T-helper 1 cell treated with Interleukin-12 subunit alpha and Interleukin-12 subunit beta and Interleukin-4 antibody, amounts not matched to agents 30 ng/mL and 1 ng/mL, for 36 hours (primary cell): Measurements from ENCODE around the gene OR2J1. TPM values are rescaled to one million over a fixed set of nuclear protein-coding genes. Genes with fewer than 3 reads are reported as not detected.
"Not testable (repeated sequence)": the region's sequence is repeated elsewhere in the genome, so short reads cannot be mapped to it uniquely, and the experiment has no call there.

Experiments
- intact Hi-C: fragments of 100-400 bp; cut with micrococcal nuclease; formaldehyde crosslinking; loops from one replicate; pipeline ENCODE4 v1.15.1; 2024
- total RNA-seq: library from RNA; stranded (reverse); gene quantifications from 2 replicates; pipeline ENCODE4 v1.2.3, GENCODE V29; 2022

Gene OR2J1
- not detected in 2 replicates for total RNA-seq

GRCh38 chr6:29099190-29099589 lies at the start of gene OR2J1:
Gene OR2J1, plus strand, starts transcription at chr6:29099490. Its CDS starts 1,453 bp downstream, at chr6:29100943.
- intact Hi-C loops = no loop called here

- intact Hi-C loops = no loop called here
These were observed 47.6 kb upstream of the OR2J1 start for GRCh38 chr6:29051680-29052079.

DNA sequence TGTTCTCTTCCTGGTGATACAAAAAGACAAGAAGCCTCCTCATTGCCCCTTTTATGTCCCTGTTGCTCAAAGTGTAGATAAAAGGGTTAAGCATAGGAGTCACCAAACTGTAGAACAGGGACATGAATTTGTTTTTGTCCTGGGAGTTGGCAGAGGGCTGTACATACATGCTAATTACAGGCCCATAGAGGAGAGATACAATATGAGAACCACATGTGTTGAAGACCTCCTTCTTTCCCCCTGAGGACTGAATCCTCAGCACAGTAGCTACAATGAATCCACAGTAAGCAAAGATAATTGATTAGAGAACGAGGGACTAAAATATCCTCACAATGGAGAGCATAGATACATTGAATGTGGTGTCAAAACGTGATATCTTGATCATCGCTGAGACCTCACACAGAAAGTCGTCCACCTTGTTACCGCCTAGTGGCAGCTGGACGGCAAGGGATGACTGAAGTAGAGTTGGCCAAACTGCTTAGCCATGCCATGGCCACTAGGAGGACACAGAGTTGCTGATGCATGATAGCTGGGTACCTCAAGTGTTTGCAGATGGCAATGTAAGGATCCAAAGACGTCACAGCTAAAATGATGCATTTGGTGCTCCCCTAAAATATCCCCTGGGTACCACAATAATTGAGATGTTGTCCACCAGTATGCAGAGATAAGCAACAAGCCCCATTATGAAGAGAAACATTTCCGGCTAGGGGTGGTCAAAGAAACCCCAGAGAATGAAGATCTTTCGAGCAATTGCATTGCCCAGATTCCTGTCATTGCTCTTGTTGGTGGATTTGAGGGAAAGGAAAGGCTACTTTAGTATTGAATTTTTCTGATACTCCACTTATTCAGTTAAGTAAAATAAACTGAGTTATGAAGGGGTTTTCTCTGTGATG lies 27.2 kb upstream of the OR2J1 start:
- intact Hi-C loops = no loop called here

DNA sequence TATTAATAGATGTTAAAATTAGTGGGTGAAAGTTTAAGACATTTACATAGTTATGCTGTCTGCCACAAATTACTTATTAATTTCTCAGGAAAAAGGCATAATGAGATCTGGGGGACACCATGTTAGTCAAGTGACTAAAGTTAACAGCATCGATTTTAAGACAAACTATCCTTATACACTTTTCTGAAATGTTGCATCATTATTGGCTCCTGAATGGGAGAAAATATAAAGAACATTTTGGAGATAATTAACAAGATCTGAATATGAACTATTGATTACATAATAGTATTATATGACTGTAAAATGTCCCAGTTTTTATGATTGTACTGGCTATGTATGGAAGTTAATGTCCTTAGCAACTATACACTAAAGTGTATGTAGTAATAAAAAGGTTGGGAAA lies 20.1 kb upstream of the OR2J1 start:
- intact Hi-C loops = no loop called here

GRCh38 chr6:29081312-29081711 lies 18.0 kb upstream of the OR2J1 start:
- intact Hi-C loops = no loop called here

DNA sequence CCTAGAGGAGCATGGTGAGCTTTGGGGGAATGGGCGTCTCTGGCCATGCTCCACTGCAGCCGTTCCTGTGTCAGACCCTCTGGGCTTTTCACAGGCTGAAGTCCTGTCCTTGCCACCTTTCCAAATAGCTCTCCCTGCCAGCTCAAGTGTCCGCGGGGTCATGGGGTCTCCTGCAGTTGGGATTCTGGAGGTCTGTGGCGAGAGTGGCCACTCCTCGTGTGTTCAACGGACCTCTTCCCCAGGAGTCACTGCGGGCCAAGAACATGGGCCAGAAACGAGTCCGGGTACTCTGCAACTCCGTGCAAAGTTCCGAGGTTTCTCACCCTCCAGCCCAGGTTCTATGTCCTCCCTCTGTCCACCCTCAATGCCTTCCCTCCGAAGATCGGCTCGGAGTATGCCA lies 16.8 kb upstream of the OR2J1 start:
- intact Hi-C loops = no loop called here

- intact Hi-C loops = no loop called here
These were observed 12.1 kb upstream of the OR2J1 start, which contains the start of gene OR2B3 for GRCh38 chr6:29087213-29087612. Gene OR2B3, minus strand, starts transcription at chr6:29087313. Its CDS starts 65 bp downstream, at chr6:29087248.

DNA sequence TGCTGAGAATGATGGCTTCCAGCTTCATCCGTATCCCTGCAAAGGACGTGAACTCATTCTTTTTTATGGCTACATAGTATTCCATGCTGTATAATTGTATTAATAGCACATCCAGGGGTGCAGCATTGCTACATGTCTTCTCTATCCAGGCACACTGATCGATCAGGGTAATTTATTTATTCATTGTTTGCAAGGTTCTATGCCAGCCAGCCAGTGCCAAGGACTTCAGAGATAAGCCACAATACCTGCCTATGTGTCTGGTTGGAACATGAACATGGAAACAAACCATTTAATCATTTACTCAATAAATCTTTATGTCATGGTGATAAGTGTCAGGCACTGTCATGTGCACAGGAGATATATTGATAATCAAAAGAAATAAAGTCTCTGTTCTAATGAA lies 6.3 kb upstream of the OR2J1 start:
- intact Hi-C loops = no loop called here

DNA sequence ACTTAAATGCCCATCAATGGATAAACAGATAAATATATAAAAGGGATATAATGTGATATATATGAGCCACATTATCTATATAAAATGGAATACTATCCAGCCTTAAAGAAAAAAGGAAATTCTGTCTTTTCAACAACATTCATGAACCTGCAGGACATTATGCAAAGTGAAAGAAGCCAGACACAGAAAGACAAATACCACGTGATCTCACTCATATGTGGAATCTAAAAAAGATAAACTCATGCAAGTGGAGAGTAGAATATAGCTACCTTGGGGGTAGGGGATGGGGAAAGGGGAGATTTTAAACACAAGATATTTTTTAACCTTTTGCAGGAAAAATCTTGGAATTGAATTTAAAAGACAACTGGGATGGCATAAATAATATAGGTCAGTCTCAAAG lies 1.5 kb upstream of the OR2J1 start:
- intact Hi-C loops = no loop called here

DNA sequence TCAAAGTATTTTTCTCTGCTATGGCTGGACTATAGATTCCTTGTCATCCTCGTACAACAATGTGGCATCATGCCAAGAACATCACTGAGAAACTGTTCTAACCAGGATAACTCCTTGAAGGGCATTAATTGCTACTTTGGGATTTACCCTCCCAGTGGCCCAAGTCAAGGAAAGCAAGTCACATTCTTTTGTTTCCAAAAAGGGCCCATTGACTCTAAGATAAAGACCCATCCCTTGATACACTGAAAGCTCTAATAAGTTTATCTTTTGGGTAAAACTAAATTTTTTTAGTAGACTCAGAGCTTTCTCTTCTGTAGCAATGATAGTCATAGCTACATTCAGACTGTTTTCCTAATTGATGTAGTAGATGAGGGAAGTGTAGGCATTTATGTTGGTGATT lies 8.5 kb downstream of the OR2J1 start, which contains the start of gene OR2J3:
OR2J3 (plus strand) TSS at position 301 of the 400 bp plus-strand sequence. CDS start 3,833 bp downstream, outside the sequence.
- intact Hi-C loops = no loop called here

DNA sequence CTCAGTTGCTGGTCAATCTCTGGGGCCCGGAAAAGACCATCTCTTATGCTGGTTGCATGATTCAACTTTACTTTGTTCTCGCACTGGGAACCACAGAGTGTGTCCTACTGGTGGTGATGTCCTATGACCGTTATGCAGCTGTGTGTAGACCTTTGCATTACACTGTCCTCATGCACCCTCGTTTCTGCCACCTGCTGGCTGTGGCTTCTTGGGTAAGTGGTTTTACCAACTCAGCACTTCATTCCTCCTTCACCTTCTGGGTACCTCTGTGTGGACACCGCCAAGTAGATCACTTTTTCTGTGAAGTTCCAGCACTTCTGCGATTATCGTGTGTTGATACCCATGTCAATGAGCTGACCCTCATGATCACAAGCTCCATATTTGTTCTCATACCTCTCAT lies 12.8 kb downstream of the OR2J1 start:
- intact Hi-C loops = no loop called here

DNA sequence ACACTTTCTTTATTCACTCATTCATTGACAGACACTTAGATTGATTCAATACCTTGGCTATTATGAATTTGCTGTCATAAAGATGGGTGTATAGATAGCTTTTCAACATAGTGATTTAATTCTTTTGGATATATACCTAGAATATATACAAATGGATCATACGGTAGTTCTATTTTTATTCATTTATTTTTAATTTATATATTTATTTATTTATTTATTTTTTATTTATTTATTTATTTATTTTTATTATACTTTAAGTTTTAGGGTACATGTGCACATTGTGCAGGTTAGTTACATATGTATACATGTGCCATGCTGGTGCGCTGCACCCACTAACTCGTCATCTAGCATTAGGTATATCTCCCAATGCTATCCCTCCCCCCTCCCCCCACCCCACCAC lies 15.7 kb downstream of the OR2J1 start:
- intact Hi-C loops = not testable (repeated sequence)

DNA sequence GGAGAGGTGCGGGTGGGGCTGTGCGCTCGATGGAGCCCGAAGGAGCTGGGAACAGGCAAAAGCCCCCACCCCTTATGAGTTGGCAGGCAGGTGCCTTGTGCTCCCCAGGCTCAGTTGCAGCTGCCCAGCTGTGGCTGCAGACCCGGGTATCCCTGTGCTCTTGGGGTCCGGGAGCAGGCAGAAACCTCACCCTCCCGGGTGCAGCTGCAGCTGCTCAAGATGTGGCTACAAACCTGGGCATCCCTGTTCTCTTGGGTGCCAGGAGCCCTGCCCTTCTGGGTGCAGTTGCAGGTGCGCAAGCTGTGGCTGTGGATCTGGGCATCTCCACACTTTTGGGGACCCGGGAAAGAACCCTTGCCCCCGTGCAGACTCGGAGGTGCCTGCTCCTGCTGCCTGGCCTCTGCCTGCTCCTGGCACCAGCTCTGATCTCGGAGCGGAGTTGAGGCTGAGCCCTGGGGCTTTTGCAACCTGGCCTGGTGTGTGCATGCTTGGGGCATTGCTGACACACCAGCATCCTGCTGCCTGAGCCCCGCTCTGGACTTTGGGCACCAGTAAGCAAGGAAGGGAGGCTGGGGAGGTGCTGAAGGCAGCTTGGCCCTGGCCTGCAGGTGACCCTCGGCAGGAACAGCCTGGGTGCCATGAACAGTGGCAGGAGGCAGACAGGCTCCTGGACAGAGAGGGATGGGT lies 30.2 kb downstream of the OR2J1 start:
- intact Hi-C loops = no loop called here

DNA sequence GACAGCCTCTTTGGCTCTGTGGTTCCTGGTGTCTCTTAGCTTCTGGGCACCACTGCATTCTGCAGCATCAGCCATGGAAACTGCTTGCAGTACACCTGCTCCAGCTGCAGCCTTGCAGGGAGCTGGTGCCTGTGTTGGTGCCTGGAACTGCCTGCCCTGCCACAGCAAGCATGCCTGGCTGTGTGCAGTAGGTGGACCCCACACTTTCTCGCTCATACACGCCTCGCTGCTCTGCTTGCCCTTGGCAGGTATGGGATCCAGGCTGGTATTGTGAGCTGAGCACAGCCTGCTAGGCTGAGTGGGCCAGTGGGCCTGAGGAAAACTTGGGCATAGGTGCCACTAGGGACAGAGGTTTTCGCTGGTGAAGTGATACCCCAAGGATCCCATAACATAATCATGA lies 31.4 kb downstream of the OR2J1 start:
- intact Hi-C loops = no loop called here

DNA sequence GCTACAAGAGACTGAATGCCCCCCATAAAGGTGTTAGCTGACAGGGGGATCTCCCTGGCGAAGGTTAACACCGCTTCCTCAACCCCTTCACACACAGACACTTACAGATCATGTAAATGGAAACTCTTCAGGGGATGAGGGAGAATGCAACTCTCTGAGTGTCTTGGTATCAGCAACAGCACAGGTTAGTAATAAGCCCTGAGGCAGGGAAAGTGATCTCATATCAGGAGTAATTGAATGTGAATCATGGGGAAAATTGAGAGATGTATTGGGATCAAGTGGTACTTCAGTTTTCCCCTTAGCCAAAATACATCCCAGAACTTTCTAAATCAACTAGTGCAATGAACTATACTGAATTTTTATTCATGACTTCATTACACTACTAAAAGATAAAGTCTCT lies 32.4 kb downstream of the OR2J1 start:
- intact Hi-C loops = no loop called here

DNA sequence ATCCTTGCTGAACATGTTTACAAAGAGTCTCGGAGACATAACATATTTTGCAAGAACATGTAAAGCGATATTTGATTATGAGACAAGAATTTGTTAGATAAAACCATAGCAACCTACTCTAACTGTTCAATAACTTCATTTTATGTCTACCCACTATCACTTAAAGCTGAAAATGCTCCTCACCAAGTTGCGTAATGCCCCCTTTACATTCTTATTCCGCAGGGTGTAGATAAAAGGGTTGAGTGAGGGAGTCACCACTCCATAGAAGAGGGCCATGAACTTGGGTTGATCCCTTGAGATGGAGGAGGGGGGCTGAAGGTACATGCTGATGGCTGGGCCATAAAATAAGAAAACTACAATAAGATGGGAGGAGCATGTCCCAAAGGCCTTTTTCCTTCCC lies 38.4 kb downstream of the OR2J1 start:
- intact Hi-C loops = no loop called here

- intact Hi-C loops = no loop called here
These were observed 42.3 kb downstream of the OR2J1 start for GRCh38 chr6:29141606-29142005.

- intact Hi-C loops = no loop called here
These were observed 43.0 kb downstream of the OR2J1 start for GRCh38 chr6:29142309-29142708.

GRCh38 chr6:29146179-29146578 lies 46.9 kb downstream of the OR2J1 start:
- intact Hi-C loops = no loop called here

- intact Hi-C loops = no loop called here
These were observed 47.8 kb downstream of the OR2J1 start for GRCh38 chr6:29147074-29147473.

GRCh38 chr6:29149444-29149843 lies 50.2 kb downstream of the OR2J1 start:
- intact Hi-C loops = not testable (repeated sequence)
